Amygdala (tissue), 56 donors: ENCODE results near the gene GLIPR1.

ENCODE experiments used
- DNase-seq, 56 donors: peaks; one replicate each; lab custom pipeline; 2025; lab: John Stamatoyannopoulos, UW

GLIPR1 gene

GRCh38 chr12:75553398-75553797, 72.8 kb downstream of the GLIPR1 start:
- DNase-seq: no peak
